ENCODE results near the gene RTN3. TPM values are rescaled to one million over a fixed set of nuclear protein-coding genes. Genes with fewer than 3 reads are reported as not detected.

The RTN3 gene
- total RNA-seq, 4 donors from 2014 or later = 137 to 307 (median 193) TPM

GRCh38 chr11:63745304-63746170 lies 64.2 kb downstream of the RTN3 start:
- DNase-seq (ENCODE audit: low spot score) (no peak), ATAC-seq (ENCODE audit: low FRiP score) (no peak)
- TF ChIP-seq CTCF (IDR thresholded peaks at IDR 0.05) = no peak

- DNase-seq (ENCODE audit: low spot score) (no peak), ATAC-seq (ENCODE audit: low FRiP score) (no peak)
- TF ChIP-seq CTCF (IDR thresholded peaks at IDR 0.05) = no peak
These were observed 65.7 kb downstream of the RTN3 start for GRCh38 chr11:63747011-63747410.

GRCh38 chr11:63749624-63750023 lies 68.3 kb downstream of the RTN3 start:
- ATAC-seq (ENCODE audit: low FRiP score) = no peak
- no peak for TF ChIP-seq CTCF (IDR thresholded peaks at IDR 0.05)
- DNase-seq (ENCODE audit: low spot score) = no peak

- ATAC-seq (ENCODE audit: low FRiP score) (no peak), DNase-seq (ENCODE audit: low spot score) (no peak)
- TF ChIP-seq CTCF (IDR thresholded peaks at IDR 0.05) = no peak
These were observed 75.8 kb downstream of the RTN3 start for GRCh38 chr11:63756919-63757761.

GRCh38 chr11:63760487-63761079 lies 79.3 kb downstream of the RTN3 start:
- no peak for ATAC-seq (ENCODE audit: low FRiP score)
- no peak for TF ChIP-seq CTCF (IDR thresholded peaks at IDR 0.05)
- DNase-seq (ENCODE audit: low spot score) = no peak

GRCh38 chr11:63761188-63761587 lies 79.9 kb downstream of the RTN3 start:
- no peak for ATAC-seq (ENCODE audit: low FRiP score)
- no peak for DNase-seq (ENCODE audit: low spot score)
- TF ChIP-seq CTCF (IDR thresholded peaks at IDR 0.05) = no peak

Measured in omental fat pad (tissue), 4 donors.